Cardiac septum (tissue), 1 donor: ENCODE measurements around the gene TFCP2. TPM values are rescaled to one million over a fixed set of nuclear protein-coding genes. Genes with fewer than 3 reads are reported as not detected.
A peak's percentile ranks its signal among the peaks of the same experiment; 100 is the strongest.

Experiments
- DNase-seq: peaks from one replicate; pipeline ENCODE4 v3.0.0-alpha.2; 2020; ENCODE audit warnings: low spot score
- intact Hi-C: fragments of 100-400 bp; cut with DNase I; formaldehyde crosslinking; loops from one replicate; pipeline ENCODE4 v1.14.0; 2022
- total RNA-seq: library from RNA; stranded (reverse); fragmentation: NEBNext Ultra II Directional; extraction: Animal tissue kit (Norgen Biotek cat#: 25700); gene quantifications from one replicate; pipeline ENCODE4 v1.2.1, GENCODE V29; 2021
- donor health status: DM: no; HTN: no; CAD: no.

Gene TFCP2
- total RNA-seq, 1 donor from 2014 or later: 20.2 TPM

DNA sequence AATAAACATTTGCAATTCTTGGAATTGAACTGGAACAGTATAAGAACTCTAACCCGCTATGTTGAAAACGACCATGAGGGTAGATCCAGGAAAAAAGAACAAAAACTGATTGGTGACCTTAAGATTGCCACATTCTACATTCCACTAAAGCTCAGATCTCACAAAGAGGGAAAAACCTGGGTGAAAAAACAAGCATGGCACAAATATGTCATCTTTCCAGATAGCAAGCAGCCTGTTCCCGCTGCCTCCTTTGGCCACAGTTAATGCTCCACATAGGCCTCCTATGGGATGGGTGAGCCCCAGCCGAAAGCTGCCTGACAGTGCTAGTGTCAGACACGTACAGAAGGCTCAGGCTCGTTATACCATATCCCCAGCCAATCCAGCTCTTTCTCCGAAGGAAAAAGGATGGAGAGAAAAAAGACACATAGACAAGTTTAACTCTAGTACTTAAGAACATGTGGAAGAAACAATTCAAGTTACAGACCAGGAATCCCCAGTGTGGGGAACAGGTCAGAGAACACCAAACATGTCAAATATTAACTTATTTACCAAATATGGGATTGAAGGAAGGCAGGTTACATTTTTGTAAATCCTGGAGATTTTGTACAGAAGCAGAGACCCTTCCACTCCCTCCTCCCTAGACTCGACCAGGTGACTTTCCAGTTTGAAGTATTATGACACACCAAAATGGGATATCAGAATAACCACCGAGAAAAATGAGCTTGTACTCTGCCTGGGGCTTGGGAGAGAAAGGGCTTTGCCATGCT is 110.1 kb downstream of the TFCP2 start:
- no peak for DNase-seq
- intact Hi-C loops: no loop called here

DNA sequence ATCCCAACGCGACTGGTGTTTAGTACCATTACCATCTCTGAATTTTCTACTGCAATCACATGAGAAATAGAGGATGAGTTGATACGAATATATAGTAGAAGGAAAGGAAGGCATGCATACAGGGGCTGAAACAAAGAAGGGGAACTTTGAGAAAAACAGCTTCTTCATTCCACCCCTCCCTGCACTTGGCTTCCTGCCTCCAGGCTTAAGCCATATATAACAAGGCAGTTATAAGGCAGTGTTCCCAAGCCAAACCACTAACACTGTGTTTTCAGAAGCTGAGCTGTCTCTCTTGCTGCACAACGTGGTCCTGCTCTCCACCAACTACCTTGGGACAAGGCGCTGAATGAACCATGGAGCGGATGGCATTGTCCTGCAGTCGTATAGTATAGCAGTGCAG is 113.8 kb downstream of the TFCP2 start:
- no peak for DNase-seq
- intact Hi-C loops: no loop called here

DNA sequence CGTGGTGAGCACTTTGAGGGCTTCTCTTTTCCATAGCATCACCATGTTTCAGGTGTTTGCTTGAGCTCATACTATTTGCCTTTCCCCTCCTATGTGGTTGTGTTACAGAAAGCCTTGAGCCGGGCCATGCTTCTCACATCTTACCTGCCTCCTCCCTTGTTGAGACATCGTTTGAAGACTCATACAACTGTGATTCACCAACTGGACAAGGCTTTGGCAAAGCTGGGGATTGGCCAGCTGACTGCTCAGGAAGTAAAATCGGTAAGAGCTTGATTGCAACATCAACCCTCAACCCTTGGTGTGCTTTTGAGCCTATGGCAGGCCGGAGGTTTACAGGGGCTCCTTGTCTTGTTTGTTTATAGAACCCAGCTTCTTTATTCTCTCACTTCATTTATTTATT is 116.7 kb downstream of the TFCP2 start:
- DNase-seq: no peak
- intact Hi-C loops: no loop called here

GRCh38 chr12:51055060-51055459 is 117.9 kb downstream of the TFCP2 start:
- DNase-seq: no peak
- intact Hi-C loops: no loop called here

DNA sequence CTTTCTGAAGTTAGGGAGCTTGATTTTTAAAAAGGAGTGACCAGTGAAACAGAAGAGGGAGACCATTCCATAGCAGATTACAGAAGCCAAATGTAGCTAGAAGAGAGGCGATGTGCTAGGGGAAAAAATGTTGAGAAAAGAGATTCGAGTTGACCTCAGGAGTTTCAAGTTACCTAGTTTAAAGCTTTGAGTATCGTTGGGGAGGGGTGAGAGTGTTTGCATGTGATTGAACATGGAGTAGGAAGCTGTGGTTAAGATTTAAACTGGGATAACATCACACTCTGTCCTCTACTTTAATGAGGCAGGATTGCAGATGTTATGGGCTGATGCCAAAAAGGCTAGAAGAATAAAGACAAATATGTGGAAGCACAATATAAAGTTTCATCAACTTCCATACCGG is 121.1 kb downstream of the TFCP2 start:
- DNase-seq: no peak
- intact Hi-C loops: no loop called here

DNA sequence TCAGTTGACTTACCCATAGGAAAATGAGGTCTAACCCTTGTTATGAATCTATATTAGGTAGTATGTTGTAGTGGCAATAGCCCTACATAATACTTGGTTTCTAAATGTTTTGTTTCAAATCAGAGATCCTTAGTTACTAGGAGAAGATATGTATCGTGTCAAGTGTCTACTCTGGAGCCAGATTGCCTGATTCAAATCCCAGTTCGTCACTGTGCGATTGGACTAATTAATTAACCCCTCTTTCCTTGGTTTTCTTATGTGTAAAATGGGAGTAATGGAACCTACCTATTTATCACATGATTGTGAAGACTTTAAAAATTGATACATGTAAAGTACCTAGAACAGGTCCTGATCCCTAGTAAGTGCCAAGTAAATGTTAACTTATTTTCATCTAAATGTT is 123.4 kb downstream of the TFCP2 start:
- DNase-seq: no peak
- intact Hi-C loops: loop anchor here (2.0 to 5.0 kb wide), 2 partner anchors 33 to 293 kb away; partner anchors contain the start of gene CSRNP2

- intact Hi-C loops: loop anchor here (2.0 to 5.0 kb wide), 2 partner anchors 34 to 294 kb away; partner anchors contain the start of gene CSRNP2
- no peak for DNase-seq
Observed at GRCh38 chr12:51048661-51049251, 124.2 kb downstream of the TFCP2 start.

DNA sequence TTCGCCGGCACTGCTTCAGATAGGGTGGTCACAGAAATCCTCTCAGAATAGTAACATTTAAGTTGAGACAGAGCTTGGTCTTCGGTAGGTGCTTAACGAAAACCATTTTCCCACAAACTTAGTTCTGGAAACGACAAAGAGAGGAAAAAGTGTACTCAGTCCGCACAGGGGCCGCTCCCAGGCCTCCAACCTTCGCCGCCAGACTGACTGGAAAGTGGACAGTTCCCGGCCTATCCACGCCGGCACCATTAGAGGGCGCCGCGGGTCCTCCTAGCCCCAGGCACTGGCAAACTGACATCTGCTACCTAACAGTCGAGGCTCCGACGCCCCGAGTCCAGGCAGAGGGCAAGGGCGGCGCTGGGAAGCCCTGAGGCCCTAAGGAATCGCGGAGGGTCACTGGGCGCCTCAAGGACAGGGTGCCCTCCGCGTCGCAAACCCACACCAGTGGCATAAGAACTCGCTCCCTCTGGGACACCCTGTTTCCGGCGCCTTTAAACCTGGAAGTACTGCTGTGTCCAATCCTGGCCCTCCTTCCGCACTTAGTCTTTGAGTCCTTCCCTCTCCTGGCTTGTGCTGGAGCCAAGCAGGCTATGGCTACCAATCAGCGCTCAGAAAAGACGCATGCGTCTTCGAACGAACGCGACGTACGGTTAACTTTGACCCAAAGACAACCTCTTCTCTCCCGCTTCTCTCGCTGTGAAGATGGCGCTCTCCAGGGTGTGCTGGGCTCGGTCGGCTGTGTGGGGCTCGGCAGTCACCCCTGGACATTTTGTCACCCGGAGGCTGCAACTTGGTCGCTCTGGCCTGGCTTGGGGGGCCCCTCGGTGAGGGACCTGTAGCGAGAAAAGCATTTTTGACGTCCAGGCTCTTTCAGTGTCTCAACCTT is 125.0 kb downstream of the TFCP2 start, which contains the start of gene LETMD1:
Gene LETMD1, plus strand, starts transcription at position 673 of the 886 bp plus-strand sequence. Its CDS starts 30 bp downstream, at position 703.
- intact Hi-C loops: loop anchor here (2.0 to 5.0 kb wide), 3 partner anchors 21 to 294 kb away; partner anchors contain the start of genes CSRNP2 and SLC11A2
- DNase-seq: peak; percentile 97

Other genes starting within 250 kb of the TFCP2 start
- not detected for gene HIGD1C, start 220.6 kb downstream of the TFCP2 start, total RNA-seq
- gene SLC11A2, start 146.8 kb downstream of the TFCP2 start, total RNA-seq: 22.0 TPM
- gene LETMD1, start 124.8 kb downstream of the TFCP2 start, total RNA-seq: 27.3 TPM
- 30.1 TPM for gene CSRNP2, start 89.5 kb downstream of the TFCP2 start, total RNA-seq
- gene POU6F1, start 44.9 kb upstream of the TFCP2 start, total RNA-seq: 9.1 TPM
- gene DAZAP2, start 65.7 kb upstream of the TFCP2 start, total RNA-seq: 169 TPM
- gene SMAGP, start 97.3 kb upstream of the TFCP2 start, total RNA-seq: 4.4 TPM
- 2.4 TPM for gene BIN2, start 151.0 kb upstream of the TFCP2 start, total RNA-seq
- gene CELA1, start 173.5 kb upstream of the TFCP2 start, total RNA-seq: not detected
- 0.65 TPM for gene GALNT6, start 218.3 kb upstream of the TFCP2 start, total RNA-seq